HEK293 (cell line): ENCODE data around the gene CRYBG2.

Experiments used
- CTCF ChIA-PET: fragments of 350-600 bp; formaldehyde crosslinking; extraction: SDS; loops from one replicate; lab custom pipeline; 2021; ENCODE audit warnings: antibody characterized with exemption; lab: Yijun Ruan, JAX
- POLR2A ChIA-PET: fragments of 300-600 bp; formaldehyde crosslinking; extraction: SDS; loops from one replicate; lab custom pipeline; 2020; ENCODE audit warnings: antibody characterized with exemption, inconsistent platforms; lab: Yijun Ruan, JAX
- H3K27ac ChIP-seq: fragments of 200-500 bp; sonication (Bioruptor generic); 2 replicates; pipeline ENCODE4 v1.5.1; 2014; ENCODE audit warnings: low read depth, low read length, control low read depth, inconsistent platforms; ENCODE audit errors: extremely low read depth
- H3K36me3 ChIP-seq, 2 experiments: fragments of 200-500 bp in 1 of 2; sonication (Bioruptor generic) in 1 of 2; 1 replicate in 1 of 2; 2 replicates in 1 of 2; pipeline ENCODE4 v1.5.1; 2014 to 2017; ENCODE audit warnings: inconsistent platforms in 2 of 2, low read length in 2 of 2; ENCODE audit not compliant: control insufficient read depth in 2 of 2, insufficient read depth in 1 of 2
- H3K4me1 ChIP-seq: fragments of 200-500 bp; sonication (Bioruptor generic); 2 replicates; pipeline ENCODE4 v1.5.1; 2014; ENCODE audit warnings: mild to moderate bottlenecking, low read length, inconsistent platforms; ENCODE audit not compliant: control insufficient read depth, insufficient read depth
- H3K4me3 ChIP-seq: 2 replicates; pipeline ENCODE4 v1.5.1; 2011; ENCODE audit warnings: low read depth, mild to moderate bottlenecking, control low read depth, low read length, moderate library complexity
- H3K9me3 ChIP-seq: fragments of 200-500 bp; sonication (Bioruptor generic); 2 replicates; pipeline ENCODE4 v1.5.1; 2014; ENCODE audit warnings: low read depth, low read length, inconsistent platforms; ENCODE audit not compliant: control insufficient read depth, insufficient read depth
- HOXD13 ChIP-seq: sonication (generic); formaldehyde crosslinking; IDR thresholded peaks from 2 replicates; pipeline ENCODE4 v1.8.0; 2022; ENCODE audit warnings: missing genetic modification reagents, borderline replicate concordance
- KLF10 ChIP-seq: fragments of 450-650 bp; IDR thresholded peaks from 2 replicates; pipeline ENCODE4 v1.5.1; 2018; ENCODE audit warnings: missing biosample characterization, mild to moderate bottlenecking, missing genetic modification characterization
- KLF16 ChIP-seq: fragments of 450-650 bp; formaldehyde crosslinking; IDR thresholded peaks from 2 replicates; pipeline ENCODE4 v1.5.1; 2017; ENCODE audit warnings: missing biosample characterization, missing genetic modification characterization
- ZBTB11 ChIP-seq: fragments of 450-650 bp; formaldehyde crosslinking; conservative IDR thresholded peaks from 2 replicates; pipeline ENCODE4 v1.5.1; 2016; ENCODE audit warnings: low read depth, missing biosample characterization, missing genetic modification characterization
- ZFP69B ChIP-seq: fragments of 450-650 bp; formaldehyde crosslinking; IDR thresholded peaks from 2 replicates; pipeline ENCODE4 v1.5.1; 2016; ENCODE audit warnings: missing biosample characterization, missing genetic modification characterization
- ZIC2 ChIP-seq: fragments of 450-650 bp; formaldehyde crosslinking; IDR thresholded peaks from 2 replicates; pipeline ENCODE4 v1.5.1; 2016; ENCODE audit warnings: missing biosample characterization, missing genetic modification characterization
- ZNF112 ChIP-seq: fragments of 450-650 bp; formaldehyde crosslinking; IDR thresholded peaks from 2 replicates; pipeline ENCODE4 v1.5.0; 2017; ENCODE audit warnings: missing biosample characterization, missing genetic modification characterization
- ZNF132 ChIP-seq: fragments of 450-650 bp; formaldehyde crosslinking; IDR thresholded peaks from 2 replicates; pipeline ENCODE4 v1.5.1; 2017; ENCODE audit warnings: missing biosample characterization, missing genetic modification characterization, borderline replicate concordance
- ZNF202 ChIP-seq: fragments of 450-650 bp; formaldehyde crosslinking; IDR thresholded peaks from 2 replicates; pipeline ENCODE4 v1.5.1; 2016; ENCODE audit warnings: missing biosample characterization, missing genetic modification characterization, borderline replicate concordance
- ZNF211 ChIP-seq: fragments of 450-650 bp; formaldehyde crosslinking; IDR thresholded peaks from 2 replicates; pipeline ENCODE4 v1.5.1; 2016; ENCODE audit warnings: low read depth, missing biosample characterization, missing genetic modification characterization
- ZNF23 ChIP-seq: fragments of 450-650 bp; formaldehyde crosslinking; IDR thresholded peaks from 2 replicates; pipeline ENCODE4 v1.5.1; 2016; ENCODE audit warnings: missing biosample characterization, missing genetic modification characterization, borderline replicate concordance
- ZNF302 ChIP-seq: fragments of 450-650 bp; formaldehyde crosslinking; IDR thresholded peaks from 2 replicates; pipeline ENCODE4 v1.5.1; 2016; ENCODE audit warnings: missing biosample characterization, missing genetic modification characterization, low read depth
- ZNF324 ChIP-seq: fragments of 450-650 bp; formaldehyde crosslinking; IDR thresholded peaks from 2 replicates; pipeline ENCODE4 v1.5.1; 2016; ENCODE audit warnings: missing biosample characterization, missing genetic modification characterization
- ZNF391 ChIP-seq: fragments of 450-650 bp; formaldehyde crosslinking; IDR thresholded peaks from 2 replicates; pipeline ENCODE4 v1.5.1; 2016; ENCODE audit warnings: low read depth, missing biosample characterization, missing genetic modification characterization, borderline replicate concordance
- ZNF416 ChIP-seq: fragments of 450-650 bp; formaldehyde crosslinking; IDR thresholded peaks from 2 replicates; pipeline ENCODE4 v1.5.1; 2016; ENCODE audit warnings: missing biosample characterization, missing genetic modification characterization
- ZNF488 ChIP-seq: fragments of 450-650 bp; formaldehyde crosslinking; IDR thresholded peaks from 2 replicates; pipeline ENCODE4 v1.5.1; 2016; ENCODE audit warnings: missing biosample characterization, missing genetic modification characterization
- ZNF639 ChIP-seq: fragments of 450-650 bp; formaldehyde crosslinking; IDR thresholded peaks from 2 replicates; pipeline ENCODE4 v1.5.1; 2016; ENCODE audit warnings: missing biosample characterization, missing genetic modification characterization
- ZNF664 ChIP-seq: fragments of 450-650 bp; formaldehyde crosslinking; IDR thresholded peaks from 2 replicates; pipeline ENCODE4 v1.5.1; 2016; ENCODE audit warnings: missing biosample characterization, missing genetic modification characterization
- ZNF776 ChIP-seq: fragments of 450-650 bp; formaldehyde crosslinking; IDR thresholded peaks from 2 replicates; pipeline ENCODE4 v1.5.0; 2017; ENCODE audit warnings: missing biosample characterization, missing genetic modification characterization, borderline replicate concordance
- TF ChIP-seq, protein P1 (sequence below): fragments of 450-650 bp; formaldehyde crosslinking; IDR thresholded peaks from 2 replicates; pipeline ENCODE4 v1.5.1; 2017; ENCODE audit warnings: missing biosample characterization, missing genetic modification characterization
- TF ChIP-seq, protein P2 (sequence below): fragments of 450-650 bp; formaldehyde crosslinking; IDR thresholded peaks from 2 replicates; pipeline ENCODE4 v1.5.1; 2016; ENCODE audit warnings: missing biosample characterization, missing genetic modification characterization, borderline replicate concordance
- TF ChIP-seq, protein P3 (sequence below): fragments of 450-650 bp; formaldehyde crosslinking; IDR thresholded peaks from 2 replicates; pipeline ENCODE4 v1.5.1; 2016; ENCODE audit warnings: missing biosample characterization, missing genetic modification characterization
- TF ChIP-seq, protein P4 (sequence below): sonication (generic); formaldehyde crosslinking; IDR thresholded peaks from 2 replicates; pipeline ENCODE4 v1.8.1; 2022; ENCODE audit warnings: mild to moderate bottlenecking, moderate library complexity, missing genetic modification reagents

The CRYBG2 gene

GRCh38 chr1:26278303-26278702 lies 75.6 kb downstream of the CRYBG2 start (continued):
- TF ChIP-seq ZBTB11 (tag by site-specific recombination), result no peak

- ChIA-PET CTCF (interaction anchor here (0.7 to 5.1 kb wide), 9 partner anchors 8 to 242 kb away, joined by 3 to 50 read pairs (median 6); no protein-coding TSS in a partner anchor), POLR2A (no interaction called here)
- peaks cover 6 to 69% of the 10 kb centered on the region in 2 experiments; a peak in 1 of 3 replicates for H3K36me3 ChIP-seq
- H3K4me3 ChIP-seq, result no peak overlapping the region
- H3K9me3 ChIP-seq, result no peaks in the 10 kb centered on the region
- no peak for TF ChIP-seq ZNF202 (tag by site-specific recombination)
- TF ChIP-seq, protein P1, sequence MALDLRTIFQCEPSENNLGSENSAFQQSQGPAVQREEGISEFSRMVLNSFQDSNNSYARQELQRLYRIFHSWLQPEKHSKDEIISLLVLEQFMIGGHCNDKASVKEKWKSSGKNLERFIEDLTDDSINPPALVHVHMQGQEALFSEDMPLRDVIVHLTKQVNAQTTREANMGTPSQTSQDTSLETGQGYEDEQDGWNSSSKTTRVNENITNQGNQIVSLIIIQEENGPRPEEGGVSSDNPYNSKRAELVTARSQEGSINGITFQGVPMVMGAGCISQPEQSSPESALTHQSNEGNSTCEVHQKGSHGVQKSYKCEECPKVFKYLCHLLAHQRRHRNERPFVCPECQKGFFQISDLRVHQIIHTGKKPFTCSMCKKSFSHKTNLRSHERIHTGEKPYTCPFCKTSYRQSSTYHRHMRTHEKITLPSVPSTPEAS, result no peak
- TF ChIP-seq, protein P2, sequence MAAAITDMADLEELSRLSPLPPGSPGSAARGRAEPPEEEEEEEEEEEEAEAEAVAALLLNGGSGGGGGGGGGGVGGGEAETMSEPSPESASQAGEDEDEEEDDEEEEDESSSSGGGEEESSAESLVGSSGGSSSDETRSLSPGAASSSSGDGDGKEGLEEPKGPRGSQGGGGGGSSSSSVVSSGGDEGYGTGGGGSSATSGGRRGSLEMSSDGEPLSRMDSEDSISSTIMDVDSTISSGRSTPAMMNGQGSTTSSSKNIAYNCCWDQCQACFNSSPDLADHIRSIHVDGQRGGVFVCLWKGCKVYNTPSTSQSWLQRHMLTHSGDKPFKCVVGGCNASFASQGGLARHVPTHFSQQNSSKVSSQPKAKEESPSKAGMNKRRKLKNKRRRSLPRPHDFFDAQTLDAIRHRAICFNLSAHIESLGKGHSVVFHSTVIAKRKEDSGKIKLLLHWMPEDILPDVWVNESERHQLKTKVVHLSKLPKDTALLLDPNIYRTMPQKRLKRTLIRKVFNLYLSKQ (tag by site-specific recombination), result no peak
- no peak for TF ChIP-seq ZNF112 (tag by site-specific recombination)
- TF ChIP-seq ZNF211 (tag by site-specific recombination), result no peak
- TF ChIP-seq KLF10, result no peak
- no peak for TF ChIP-seq HOXD13 (CRISPR knock-in tag)
- no peak for TF ChIP-seq ZIC2 (tag by site-specific recombination)
- TF ChIP-seq ZNF391 (tag by site-specific recombination), result no peak
- no peak for TF ChIP-seq ZNF23
- no peak for TF ChIP-seq ZFP69B
- no peak for TF ChIP-seq KLF16
- no peak for TF ChIP-seq ZNF324
- no peak for TF ChIP-seq ZNF664 (tag by site-specific recombination)
- TF ChIP-seq, protein P3, sequence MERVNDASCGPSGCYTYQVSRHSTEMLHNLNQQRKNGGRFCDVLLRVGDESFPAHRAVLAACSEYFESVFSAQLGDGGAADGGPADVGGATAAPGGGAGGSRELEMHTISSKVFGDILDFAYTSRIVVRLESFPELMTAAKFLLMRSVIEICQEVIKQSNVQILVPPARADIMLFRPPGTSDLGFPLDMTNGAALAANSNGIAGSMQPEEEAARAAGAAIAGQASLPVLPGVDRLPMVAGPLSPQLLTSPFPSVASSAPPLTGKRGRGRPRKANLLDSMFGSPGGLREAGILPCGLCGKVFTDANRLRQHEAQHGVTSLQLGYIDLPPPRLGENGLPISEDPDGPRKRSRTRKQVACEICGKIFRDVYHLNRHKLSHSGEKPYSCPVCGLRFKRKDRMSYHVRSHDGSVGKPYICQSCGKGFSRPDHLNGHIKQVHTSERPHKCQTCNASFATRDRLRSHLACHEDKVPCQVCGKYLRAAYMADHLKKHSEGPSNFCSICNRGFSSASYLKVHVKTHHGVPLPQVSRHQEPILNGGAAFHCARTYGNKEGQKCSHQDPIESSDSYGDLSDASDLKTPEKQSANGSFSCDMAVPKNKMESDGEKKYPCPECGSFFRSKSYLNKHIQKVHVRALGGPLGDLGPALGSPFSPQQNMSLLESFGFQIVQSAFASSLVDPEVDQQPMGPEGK (tag by site-specific recombination), result no peak
- H3K4me1 ChIP-seq, result 0 out of 2 replicates have a peak, but pooled peaks cover 3% of the 10 kb centered on the region
- H3K27ac ChIP-seq, result no peak overlapping the region
These were observed 76.2 kb downstream of the CRYBG2 start for GRCh38 chr1:26277719-26278118.

GRCh38 chr1:26277261-26277661 lies 76.7 kb downstream of the CRYBG2 start:
- ChIA-PET CTCF (interaction anchor here (0.7 to 5.1 kb wide), 11 partner anchors 8 to 241 kb away, joined by 3 to 50 read pairs (median 6); no protein-coding TSS in a partner anchor), POLR2A (no interaction called here)
- H3K4me1 ChIP-seq, result 0 out of 2 replicates have a peak, but pooled peaks cover 3% of the 10 kb centered on the region

More at GRCh38 chr1:26277261-26277661, 76.7 kb downstream of the CRYBG2 start:
- TF ChIP-seq ZNF302 (tag by site-specific recombination) (no peak), ZNF416 (tag by site-specific recombination) (no peak), ZNF488 (no peak), ZNF132 (no peak), ZNF639 (tag by site-specific recombination) (no peak), ZNF776 (no peak)
- TF ChIP-seq, protein P4, sequence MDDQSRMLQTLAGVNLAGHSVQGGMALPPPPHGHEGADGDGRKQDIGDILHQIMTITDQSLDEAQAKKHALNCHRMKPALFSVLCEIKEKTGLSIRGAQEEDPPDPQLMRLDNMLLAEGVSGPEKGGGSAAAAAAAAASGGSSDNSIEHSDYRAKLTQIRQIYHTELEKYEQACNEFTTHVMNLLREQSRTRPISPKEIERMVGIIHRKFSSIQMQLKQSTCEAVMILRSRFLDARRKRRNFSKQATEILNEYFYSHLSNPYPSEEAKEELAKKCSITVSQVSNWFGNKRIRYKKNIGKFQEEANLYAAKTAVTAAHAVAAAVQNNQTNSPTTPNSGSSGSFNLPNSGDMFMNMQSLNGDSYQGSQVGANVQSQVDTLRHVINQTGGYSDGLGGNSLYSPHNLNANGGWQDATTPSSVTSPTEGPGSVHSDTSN (CRISPR knock-in tag), result no peak
- TF ChIP-seq, all 188 proteins: peak for 0
- Histone ChIP-seq H3K27ac (no peak overlapping the region), H3K4me3 (no peak overlapping the region), H3K36me3 (peaks cover 8 to 68% of the 10 kb centered on the region in 2 experiments; a peak in 1 of 3 replicates), H3K9me3 (no peaks in the 10 kb centered on the region)
